B cell (primary cell): Measurements from ENCODE around the gene SP3.

Experiments used
- EZH2 ChIP-seq: IDR thresholded peaks from 2 replicates; pipeline ENCODE4 v1.6.1; 2012; ENCODE audit warnings: borderline replicate concordance, low read depth, mild to moderate bottlenecking, moderate library complexity, low read length; ENCODE audit not compliant: insufficient read depth, poor library complexity, severe bottlenecking
- TF ChIP-seq, protein P1 (sequence below): fragments of 200-600 bp; IDR thresholded peaks from one replicate; pipeline ENCODE4 v1.8.0; 2022; ENCODE audit warnings: antibody characterized with exemption, mild to moderate bottlenecking

DNA sequence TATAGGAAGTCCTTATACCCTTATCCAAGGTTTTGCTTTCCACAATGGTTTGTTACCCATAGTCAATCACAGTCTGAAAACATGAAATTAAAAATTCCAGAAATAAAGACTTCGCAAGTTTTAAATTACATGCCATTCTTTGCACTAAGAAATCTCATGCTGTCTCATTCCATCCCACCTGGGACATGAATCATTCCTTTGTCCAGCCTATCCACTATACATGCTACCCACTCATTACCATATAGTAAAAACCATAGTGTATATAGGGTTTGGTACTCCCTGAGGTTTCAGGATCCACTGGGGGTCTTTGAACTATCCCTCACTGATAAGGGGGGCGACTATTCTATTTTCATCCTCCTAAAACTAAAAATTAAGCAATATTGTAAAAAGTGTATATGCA is 17.0 kb downstream of the SP3 start:
- TF ChIP-seq, protein P1, sequence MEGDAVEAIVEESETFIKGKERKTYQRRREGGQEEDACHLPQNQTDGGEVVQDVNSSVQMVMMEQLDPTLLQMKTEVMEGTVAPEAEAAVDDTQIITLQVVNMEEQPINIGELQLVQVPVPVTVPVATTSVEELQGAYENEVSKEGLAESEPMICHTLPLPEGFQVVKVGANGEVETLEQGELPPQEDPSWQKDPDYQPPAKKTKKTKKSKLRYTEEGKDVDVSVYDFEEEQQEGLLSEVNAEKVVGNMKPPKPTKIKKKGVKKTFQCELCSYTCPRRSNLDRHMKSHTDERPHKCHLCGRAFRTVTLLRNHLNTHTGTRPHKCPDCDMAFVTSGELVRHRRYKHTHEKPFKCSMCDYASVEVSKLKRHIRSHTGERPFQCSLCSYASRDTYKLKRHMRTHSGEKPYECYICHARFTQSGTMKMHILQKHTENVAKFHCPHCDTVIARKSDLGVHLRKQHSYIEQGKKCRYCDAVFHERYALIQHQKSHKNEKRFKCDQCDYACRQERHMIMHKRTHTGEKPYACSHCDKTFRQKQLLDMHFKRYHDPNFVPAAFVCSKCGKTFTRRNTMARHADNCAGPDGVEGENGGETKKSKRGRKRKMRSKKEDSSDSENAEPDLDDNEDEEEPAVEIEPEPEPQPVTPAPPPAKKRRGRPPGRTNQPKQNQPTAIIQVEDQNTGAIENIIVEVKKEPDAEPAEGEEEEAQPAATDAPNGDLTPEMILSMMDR: no peak
- no peak for TF ChIP-seq EZH2
